Stomach (tissue), 9 donors: Measurements from ENCODE around the gene ZSCAN21. TPM values are rescaled to one million over a fixed set of nuclear protein-coding genes. Genes with fewer than 3 reads are reported as not detected.

Source experiments
- DNase-seq, 2 donors: peaks; one replicate each; pipeline versions ENCODE4 v3.0.0 to v3.0.0-alpha.2; 2013 to 2019
- H3K27ac ChIP-seq, 5 donors: fragments of 200-600 bp in 4 of 5; sonication (generic) in 4 of 5; one replicate each; pipeline ENCODE4 v1.5.1; 2013 to 2019; ENCODE audit warnings: mild to moderate bottlenecking in 1 of 5, moderate library complexity in 1 of 5
- H3K27me3 ChIP-seq, 3 donors: fragments of 200-600 bp; sonication (generic); one replicate each; pipeline ENCODE4 v1.5.1; 2017 to 2019; ENCODE audit warnings: mixed run types in 1 of 3
- H3K36me3 ChIP-seq, 4 donors: fragments of 200-600 bp; sonication (generic); 1 replicate in 3 of 4; 2 replicates in 1 of 4; pipeline ENCODE4 v1.5.1; 2016 to 2019
- H3K4me1 ChIP-seq, 4 donors: fragments of 200-600 bp; sonication (generic); one replicate each; pipeline ENCODE4 v1.5.1; 2016 to 2019
- H3K4me3 ChIP-seq, 4 donors: fragments of 200-600 bp; sonication (generic) in 3 of 4; one replicate each; pipeline ENCODE4 v1.5.1; 2016 to 2019; ENCODE audit warnings: mild to moderate bottlenecking in 1 of 4
- H3K9me3 ChIP-seq, 4 donors: fragments of 200-600 bp; sonication (generic); one replicate each; pipeline ENCODE4 v1.5.1; 2016 to 2019
- EP300 ChIP-seq: sonication (generic); formaldehyde crosslinking; IDR thresholded peaks from one replicate; pipeline ENCODE4 v1.6.1; 2017; ENCODE audit warnings: antibody characterized with exemption
- POLR2A ChIP-seq, 4 donors: fragments of 450-650 bp; IDR thresholded peaks; one replicate each; pipeline ENCODE4 v1.6.1; 2016; ENCODE audit warnings: antibody characterized with exemption in 4 of 4, control low read depth in 2 of 4, mild to moderate bottlenecking in 1 of 4, moderate library complexity in 1 of 4
- POLR2AphosphoS5 ChIP-seq, 3 donors: sonication (generic); formaldehyde crosslinking; IDR thresholded peaks; one replicate each; pipeline ENCODE4 v1.6.1; 2016; ENCODE audit warnings: antibody characterized with exemption in 3 of 3
- WGBS, 5 donors: extraction: QIAGEN DNeasy Blood & Tissue Kit in 3 of 5; methylation state at CpG; one replicate each; pipeline versions ENCODE4 v1.1.5 to v1.1.7; 2013 to 2018; 5-methylcytosine and 5-hydroxymethylcytosine counted together
- intact Hi-C: fragments of 100-400 bp; cut with DNase I; formaldehyde crosslinking; loops from one replicate; pipeline ENCODE4 v1.15.1; 2023; ENCODE audit warnings: low total_unique reads
- polyA plus RNA-seq, 3 donors: library from polyadenylated mRNA; stranded (reverse); fragments of 200-250 nt; gene quantifications; one replicate each; pipeline ENCODE4 v1.2.3, GENCODE V29; 2013
- total RNA-seq, 5 donors: library from RNA; depleted of rRNA; stranded (reverse); fragments of >200 nt; gene quantifications; one replicate each; pipeline versions ENCODE4 v1.1.0 to v1.2.3, GENCODE V29; 2014 to 2016
- TF ChIP-seq, protein P1 (sequence below), 7 experiments: fragments of 450-650 bp in 4 of 7; fragments of 200-600 bp in 3 of 7; sonication (generic) in 3 of 7; IDR thresholded peaks; one replicate each; pipeline ENCODE4 v1.5.1; 2016 to 2019; ENCODE audit warnings: antibody characterized with exemption in 7 of 7, control low read depth in 2 of 7, mild to moderate bottlenecking in 1 of 7
- donor health status: healthy with polysubstance abuse.
- donor health status: Bipolar disorder and iron deficiency.
- donor health status: healthy.

The ZSCAN21 gene
- total and polyA plus RNA-seq, 8 donors, result 5.4 to 48.4 (median 8.9) TPM

DNA sequence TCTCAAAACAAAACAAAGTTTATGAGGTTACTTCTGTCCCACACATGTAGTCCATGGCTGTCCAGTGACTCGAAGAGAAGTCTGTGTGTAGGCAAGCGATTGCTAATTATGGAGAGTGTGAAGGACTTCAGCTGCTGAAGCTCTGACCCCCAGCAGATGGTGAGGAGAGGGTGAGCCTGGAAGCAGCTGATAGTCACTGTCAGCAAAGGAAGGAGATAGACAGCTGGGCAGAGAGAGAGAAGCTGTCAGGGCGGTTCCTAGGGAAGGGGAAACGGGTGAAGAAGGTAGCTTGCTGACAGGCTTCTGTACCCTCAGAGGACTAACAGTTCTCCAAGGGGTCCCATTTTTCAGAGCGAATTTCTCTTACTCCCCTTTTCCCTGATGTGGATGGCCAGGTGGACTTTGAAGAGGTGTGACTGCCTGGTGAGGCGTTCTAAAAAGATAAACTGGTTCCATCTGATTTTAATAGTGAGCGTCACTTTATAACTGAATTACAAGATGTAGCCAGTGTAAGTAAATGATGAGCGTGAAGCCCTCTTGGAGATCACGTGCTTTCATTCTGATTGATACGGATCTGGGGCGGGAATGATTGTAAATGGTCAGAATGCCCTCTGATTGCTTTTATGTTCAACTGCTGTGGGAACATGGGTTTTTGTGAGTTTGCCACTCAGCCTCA is 12.1 kb downstream of the ZSCAN21 start:
- Histone ChIP-seq H3K4me1 (peaks cover 11 to 19% (median 13%) of the 10 kb centered on the region in 4 donors), H3K27me3 (no peaks in the 10 kb centered on the region), H3K27ac (no peak overlapping the region), H3K4me3 (no peak overlapping the region), H3K9me3 (no peaks in the 10 kb centered on the region), H3K36me3 (peaks cover 61 to 95% (median 88%) of the 10 kb centered on the region in 4 donors)
- DNase-seq, result no peak
- 93 to 95% (median 93%) methylated on average over 11 of the region's 11 CpGs for WGBS, 5 donors
- intact Hi-C loops, result no loop called here
- no peak for TF ChIP-seq POLR2AphosphoS5 (IDR thresholded peaks at IDR 0.05)
- TF ChIP-seq, protein P1, sequence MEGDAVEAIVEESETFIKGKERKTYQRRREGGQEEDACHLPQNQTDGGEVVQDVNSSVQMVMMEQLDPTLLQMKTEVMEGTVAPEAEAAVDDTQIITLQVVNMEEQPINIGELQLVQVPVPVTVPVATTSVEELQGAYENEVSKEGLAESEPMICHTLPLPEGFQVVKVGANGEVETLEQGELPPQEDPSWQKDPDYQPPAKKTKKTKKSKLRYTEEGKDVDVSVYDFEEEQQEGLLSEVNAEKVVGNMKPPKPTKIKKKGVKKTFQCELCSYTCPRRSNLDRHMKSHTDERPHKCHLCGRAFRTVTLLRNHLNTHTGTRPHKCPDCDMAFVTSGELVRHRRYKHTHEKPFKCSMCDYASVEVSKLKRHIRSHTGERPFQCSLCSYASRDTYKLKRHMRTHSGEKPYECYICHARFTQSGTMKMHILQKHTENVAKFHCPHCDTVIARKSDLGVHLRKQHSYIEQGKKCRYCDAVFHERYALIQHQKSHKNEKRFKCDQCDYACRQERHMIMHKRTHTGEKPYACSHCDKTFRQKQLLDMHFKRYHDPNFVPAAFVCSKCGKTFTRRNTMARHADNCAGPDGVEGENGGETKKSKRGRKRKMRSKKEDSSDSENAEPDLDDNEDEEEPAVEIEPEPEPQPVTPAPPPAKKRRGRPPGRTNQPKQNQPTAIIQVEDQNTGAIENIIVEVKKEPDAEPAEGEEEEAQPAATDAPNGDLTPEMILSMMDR (IDR thresholded peaks at IDR 0.05), result no peak
- no peak for TF ChIP-seq EP300
- TF ChIP-seq POLR2A (IDR thresholded peaks at IDR 0.05), result no peak

DNA sequence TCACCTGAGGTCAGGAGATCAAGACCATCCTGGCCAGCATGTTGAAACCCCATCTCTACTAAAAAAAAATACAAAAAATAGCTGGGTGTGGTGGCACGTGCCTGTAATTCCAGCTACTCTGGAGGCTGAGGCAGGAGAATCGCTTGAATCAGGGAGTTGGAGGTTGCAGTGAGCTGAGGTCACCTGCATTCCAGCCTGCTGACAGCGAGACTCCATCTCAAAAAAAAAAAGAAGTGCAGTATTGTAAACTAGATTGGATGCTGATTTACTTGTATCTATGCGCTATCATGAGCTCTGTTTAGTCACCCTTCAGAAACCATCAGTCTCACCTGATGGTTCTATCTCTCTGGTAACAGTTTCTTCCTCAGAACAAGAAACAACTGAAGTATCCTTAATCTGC is 13.8 kb downstream of the ZSCAN21 start:
- DNase-seq, result no peak
- no peaks in the 10 kb centered on the region for H3K27me3 ChIP-seq
- H3K27ac ChIP-seq, result no peak overlapping the region
- peaks cover 11 to 20% (median 13%) of the 10 kb centered on the region in 4 donors for H3K4me1 ChIP-seq
- H3K4me3 ChIP-seq, result no peak overlapping the region
- no peaks in the 10 kb centered on the region for H3K9me3 ChIP-seq
- WGBS, 5 donors, result 90 to 95% (median 94%) methylated on average over 4 of the region's 4 CpGs
- no peak for TF ChIP-seq POLR2AphosphoS5 (IDR thresholded peaks at IDR 0.05)
- TF ChIP-seq POLR2A (IDR thresholded peaks at IDR 0.05), result no peak
- no peak for TF ChIP-seq EP300
- TF ChIP-seq, protein P1 (IDR thresholded peaks at IDR 0.05), result no peak
- intact Hi-C loops, result no loop called here
- peaks cover 44 to 94% (median 88%) of the 10 kb centered on the region in 4 donors for H3K36me3 ChIP-seq

DNA sequence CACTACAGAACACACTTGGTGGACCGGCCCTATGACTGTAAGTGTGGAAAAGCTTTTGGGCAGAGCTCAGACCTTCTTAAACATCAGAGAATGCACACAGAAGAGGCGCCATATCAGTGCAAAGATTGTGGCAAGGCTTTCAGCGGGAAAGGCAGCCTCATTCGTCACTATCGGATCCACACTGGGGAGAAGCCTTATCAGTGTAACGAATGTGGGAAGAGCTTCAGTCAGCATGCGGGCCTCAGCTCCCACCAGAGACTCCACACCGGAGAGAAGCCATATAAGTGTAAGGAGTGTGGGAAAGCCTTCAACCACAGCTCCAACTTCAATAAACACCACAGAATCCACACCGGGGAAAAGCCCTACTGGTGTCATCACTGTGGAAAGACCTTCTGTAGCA is 14.6 kb downstream of the ZSCAN21 start:
- intact Hi-C loops, result no loop called here
- Histone ChIP-seq H3K36me3 (peaks cover 37 to 94% (median 88%) of the 10 kb centered on the region in 4 donors), H3K9me3 (no peaks in the 10 kb centered on the region), H3K4me3 (no peak overlapping the region), H3K27ac (no peak overlapping the region), H3K4me1 (peaks cover 11 to 20% (median 13%) of the 10 kb centered on the region in 4 donors), H3K27me3 (no peaks in the 10 kb centered on the region)
- WGBS, 5 donors, result 83 to 94% (median 90%) methylated on average over 8 to 9 of the region's 9 CpGs
- no peak for DNase-seq
- TF ChIP-seq EP300, result no peak
- TF ChIP-seq, protein P1 (IDR thresholded peaks at IDR 0.05), result no peak

DNA sequence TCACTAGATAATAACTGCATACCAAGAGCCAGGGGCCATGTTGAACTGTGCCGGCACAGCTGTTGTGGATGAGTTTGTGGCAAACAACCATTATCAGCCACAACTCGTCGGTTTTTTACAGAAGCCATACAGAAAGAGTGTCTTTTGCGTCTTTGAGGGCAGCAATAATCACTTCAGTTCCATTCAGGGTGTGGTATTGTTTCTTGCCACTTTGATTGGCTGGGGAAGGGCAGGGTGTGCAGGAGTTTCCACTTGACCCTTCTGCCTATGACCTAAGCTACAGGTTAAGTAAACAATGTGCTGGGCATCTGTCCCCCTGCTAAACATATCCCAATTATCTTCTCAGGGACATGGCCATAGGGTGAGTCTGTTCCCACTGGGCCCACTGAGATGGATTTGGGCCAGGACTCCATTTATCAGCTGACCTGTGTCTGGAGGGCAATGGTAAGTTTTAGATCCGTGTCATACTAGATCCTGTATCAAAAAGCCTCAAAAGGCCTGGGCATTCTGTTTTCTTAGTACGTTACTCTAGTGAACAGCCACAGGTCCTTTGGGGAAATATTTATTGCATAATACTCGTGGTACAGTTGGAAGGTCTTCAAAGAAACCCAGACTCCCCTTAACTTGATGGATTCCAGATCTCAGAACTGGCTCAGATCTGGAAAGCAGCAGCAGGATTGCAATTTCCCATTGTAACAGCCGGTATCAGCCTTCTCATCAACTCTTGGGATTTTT is 16.0 kb downstream of the ZSCAN21 start:
- H3K4me1 ChIP-seq, result peaks cover 11 to 20% (median 13%) of the 10 kb centered on the region in 4 donors
- peaks cover 33 to 94% (median 88%) of the 10 kb centered on the region in 4 donors for H3K36me3 ChIP-seq
- H3K9me3 ChIP-seq, result peaks cover 0 to 10% (median 7%) of the 10 kb centered on the region in 4 donors
- H3K27me3 ChIP-seq, result no peaks in the 10 kb centered on the region
- peak overlapping the region in 4 of 5 donors; percentile 46 to 74 (median 52) for H3K27ac ChIP-seq
- intact Hi-C loops, result no loop called here
- TF ChIP-seq POLR2AphosphoS5 (IDR thresholded peaks at IDR 0.05), result peak; percentile 41 to 72 (median 69)
- TF ChIP-seq, protein P1 (IDR thresholded peaks at IDR 0.05), result no peak
- peak in 1 of 2 donors; percentile 78 for DNase-seq
- 35 to 54% (median 43%) methylated on average over 8 of the region's 8 CpGs for WGBS, 5 donors
- H3K4me3 ChIP-seq, result no peak overlapping the region
